Measurements from ENCODE around the gene OSBP2.

OSBP2 gene

GRCh38 chr22:30856741-30857502 is 162.2 kb downstream of the OSBP2 start:
- no peak for DNase-seq (ENCODE audit: low spot score)
- no peak overlapping the region for H3K4ac ChIP-seq (ENCODE audit: low read length)
- peak overlapping the region; percentile 81 for H2BK120ac ChIP-seq (ENCODE audit: low read depth, low read length)
- H3K23ac ChIP-seq (ENCODE audit: low read depth, low read length, poor library complexity) = no peak overlapping the region
- H3K14ac ChIP-seq (ENCODE audit: low read length) = no peak overlapping the region
- H2BK15ac ChIP-seq (ENCODE audit: low read length) = no peak overlapping the region
- no peak overlapping the region for H4K91ac ChIP-seq (ENCODE audit: low read depth, low read length, poor library complexity)
- no peak overlapping the region for H2AFZ ChIP-seq (ENCODE audit: low read length)
- peak overlapping the region; percentile 60 for H3K9ac ChIP-seq (ENCODE audit: low read depth, low read length, poor library complexity)
- no peak overlapping the region for H4K8ac ChIP-seq (ENCODE audit: low read depth, low read length)
- no peak overlapping the region for H2BK12ac ChIP-seq (ENCODE audit: low read length)
- peaks cover 0 to 1% of the 10 kb centered on the region in 2 donors for H3K4me1 ChIP-seq (ENCODE audit: control insufficient read depth in 2 of 2, insufficient read depth in 1 of 2, low read depth in 1 of 2, low read length in 2 of 2)
- no peak overlapping the region for H3K18ac ChIP-seq (ENCODE audit: low read length)
- H3K79me1 ChIP-seq (ENCODE audit: low read depth, low read length) = peaks cover 2% of the 10 kb centered on the region
- peak overlapping the region; percentile 2 for H3K4me2 ChIP-seq (ENCODE audit: insufficient read depth, low read length, poor library complexity, severe bottlenecking)
- H2BK5ac ChIP-seq (ENCODE audit: low read length) = peak overlapping the region; percentile 29
- no CpG with 5 or more reads among the region's 14 CpGs for WGBS, 2 donors (ENCODE audit: extremely low coverage in 2 of 2, insufficient read length in 2 of 2, insufficient replicate concordance in 1 of 2)
- no peak overlapping the region for H3K27ac ChIP-seq (replicated peaks; ENCODE audit: low read length)
- H3K27me3 ChIP-seq (ENCODE audit: control insufficient read depth in 3 of 3, insufficient read depth in 3 of 3, low read depth in 1 of 3, low read length in 3 of 3) = peaks cover 0 to 13% (median 0%) of the 10 kb centered on the region in 3 experiments
- H3K9me3 ChIP-seq (replicated peaks in 1 of 2; ENCODE audit: control insufficient read depth in 2 of 2, insufficient read depth in 1 of 2, low read depth in 1 of 2, low read length in 2 of 2) = no peaks in the 10 kb centered on the region
- H2AK5ac ChIP-seq (ENCODE audit: low read depth, low read length) = no peak overlapping the region
- no peak overlapping the region for H3K4me3 ChIP-seq (ENCODE audit: low read length in 2 of 2)
- H3K36me3 ChIP-seq (replicated peaks in 1 of 2; ENCODE audit: control insufficient read depth in 2 of 2, insufficient read depth in 2 of 2, low read length in 2 of 2) = no peaks in the 10 kb centered on the region

- no peak overlapping the region for H3K4me3 ChIP-seq (ENCODE audit: low read length in 2 of 2)
- H2BK12ac ChIP-seq (ENCODE audit: low read length) = no peak overlapping the region
- no peak overlapping the region for H2AK5ac ChIP-seq (ENCODE audit: low read depth, low read length)
- no peak overlapping the region for H2BK120ac ChIP-seq (ENCODE audit: low read depth, low read length)
- H3K36me3 ChIP-seq (replicated peaks in 1 of 2; ENCODE audit: control insufficient read depth in 2 of 2, insufficient read depth in 2 of 2, low read length in 2 of 2) = no peaks in the 10 kb centered on the region
- no peak overlapping the region for H3K9ac ChIP-seq (ENCODE audit: low read depth, low read length, poor library complexity)
- H2BK15ac ChIP-seq (ENCODE audit: low read length) = no peak overlapping the region
- no peak overlapping the region for H3K4me2 ChIP-seq (ENCODE audit: insufficient read depth, low read length, poor library complexity, severe bottlenecking)
- WGBS, 2 donors (ENCODE audit: extremely low coverage in 2 of 2, insufficient read length in 2 of 2, insufficient replicate concordance in 1 of 2) = no CpG with 5 or more reads among the region's 13 CpGs
- peaks cover 0 to 1% of the 10 kb centered on the region in 2 donors for H3K4me1 ChIP-seq (ENCODE audit: control insufficient read depth in 2 of 2, insufficient read depth in 1 of 2, low read depth in 1 of 2, low read length in 2 of 2)
- H3K14ac ChIP-seq (ENCODE audit: low read length) = no peak overlapping the region
- no peak overlapping the region for H4K91ac ChIP-seq (ENCODE audit: low read depth, low read length, poor library complexity)
- peaks cover 0 to 16% (median 0%) of the 10 kb centered on the region in 3 experiments for H3K27me3 ChIP-seq (ENCODE audit: control insufficient read depth in 3 of 3, insufficient read depth in 3 of 3, low read depth in 1 of 3, low read length in 3 of 3)
- no peak overlapping the region for H3K18ac ChIP-seq (ENCODE audit: low read length)
- H2AFZ ChIP-seq (ENCODE audit: low read length) = no peak overlapping the region
- peaks cover 2% of the 10 kb centered on the region for H3K79me1 ChIP-seq (ENCODE audit: low read depth, low read length)
- peak overlapping the region; percentile 29 for H2BK5ac ChIP-seq (ENCODE audit: low read length)
- H3K9me3 ChIP-seq (replicated peaks in 1 of 2; ENCODE audit: control insufficient read depth in 2 of 2, insufficient read depth in 1 of 2, low read depth in 1 of 2, low read length in 2 of 2) = no peaks in the 10 kb centered on the region
- H3K4ac ChIP-seq (ENCODE audit: low read length) = no peak overlapping the region
- no peak overlapping the region for H3K23ac ChIP-seq (ENCODE audit: low read depth, low read length, poor library complexity)
- no peak overlapping the region for H3K27ac ChIP-seq (replicated peaks; ENCODE audit: low read length)
- no peak for DNase-seq (ENCODE audit: low spot score)
- no peak overlapping the region for H4K8ac ChIP-seq (ENCODE audit: low read depth, low read length)
Measured at GRCh38 chr22:30857791-30858190, 163.1 kb downstream of the OSBP2 start.

GRCh38 chr22:30858976-30859713 is 164.5 kb downstream of the OSBP2 start:
- WGBS, 2 donors (ENCODE audit: extremely low coverage in 2 of 2, insufficient read length in 2 of 2, insufficient replicate concordance in 1 of 2) = no CpG with 5 or more reads among the region's 18 CpGs
- no peak overlapping the region for H2AK5ac ChIP-seq (ENCODE audit: low read depth, low read length)
- no peak for DNase-seq (ENCODE audit: low spot score)

GRCh38 chr22:30859714-30860095 is 165.0 kb downstream of the OSBP2 start:
- Histone ChIP-seq H2BK12ac (ENCODE audit: low read length) (no peak overlapping the region), H3K27me3 (ENCODE audit: control insufficient read depth in 3 of 3, insufficient read depth in 3 of 3, low read depth in 1 of 3, low read length in 3 of 3) (peaks cover 0 to 20% (median 0%) of the 10 kb centered on the region in 3 experiments), H2BK15ac (ENCODE audit: low read length) (no peak overlapping the region), H3K4me3 (ENCODE audit: low read length in 2 of 2) (no peak overlapping the region), H3K4me2 (ENCODE audit: insufficient read depth, low read length, poor library complexity, severe bottlenecking) (no peak overlapping the region), H4K91ac (ENCODE audit: low read depth, low read length, poor library complexity) (no peak overlapping the region), H3K4me1 (ENCODE audit: control insufficient read depth in 2 of 2, insufficient read depth in 1 of 2, low read depth in 1 of 2, low read length in 2 of 2) (peaks cover 0 to 3% of the 10 kb centered on the region in 2 donors), H3K9ac (ENCODE audit: low read depth, low read length, poor library complexity) (no peak overlapping the region), H4K8ac (ENCODE audit: low read depth, low read length) (no peak overlapping the region), H2BK120ac (ENCODE audit: low read depth, low read length) (no peak overlapping the region), H3K79me1 (ENCODE audit: low read depth, low read length) (peaks cover 2% of the 10 kb centered on the region), H2BK5ac (ENCODE audit: low read length) (no peak overlapping the region), H3K23ac (ENCODE audit: low read depth, low read length, poor library complexity) (no peak overlapping the region), H3K9me3 (replicated peaks in 1 of 2; ENCODE audit: control insufficient read depth in 2 of 2, insufficient read depth in 1 of 2, low read depth in 1 of 2, low read length in 2 of 2) (no peaks in the 10 kb centered on the region), H2AK5ac (ENCODE audit: low read depth, low read length) (no peak overlapping the region), H3K14ac (ENCODE audit: low read length) (no peak overlapping the region), H3K27ac (replicated peaks; ENCODE audit: low read length) (no peak overlapping the region), H3K4ac (ENCODE audit: low read length) (no peak overlapping the region), H3K36me3 (replicated peaks in 1 of 2; ENCODE audit: control insufficient read depth in 2 of 2, insufficient read depth in 2 of 2, low read length in 2 of 2) (no peaks in the 10 kb centered on the region), H3K18ac (ENCODE audit: low read length) (no peak overlapping the region), H2AFZ (ENCODE audit: low read length) (no peak overlapping the region)
- whole genome bisulfite sequencing, 2 donors (ENCODE audit: extremely low coverage in 2 of 2, insufficient read length in 2 of 2, insufficient replicate concordance in 1 of 2) = no CpG with 5 or more reads among the region's 7 CpGs
- no peak for DNase-seq (ENCODE audit: low spot score)

More at GRCh38 chr22:30858976-30859713, 164.5 kb downstream of the OSBP2 start:
- Histone ChIP-seq H3K27me3 (ENCODE audit: control insufficient read depth in 3 of 3, insufficient read depth in 3 of 3, low read depth in 1 of 3, low read length in 3 of 3) (peaks cover 0 to 20% (median 0%) of the 10 kb centered on the region in 3 experiments), H3K23ac (ENCODE audit: low read depth, low read length, poor library complexity) (no peak overlapping the region), H3K4ac (ENCODE audit: low read length) (no peak overlapping the region), H2BK120ac (ENCODE audit: low read depth, low read length) (no peak overlapping the region), H3K36me3 (replicated peaks in 1 of 2; ENCODE audit: control insufficient read depth in 2 of 2, insufficient read depth in 2 of 2, low read length in 2 of 2) (no peaks in the 10 kb centered on the region), H3K14ac (ENCODE audit: low read length) (no peak overlapping the region), H3K4me3 (ENCODE audit: low read length in 2 of 2) (no peak overlapping the region), H2BK5ac (ENCODE audit: low read length) (no peak overlapping the region), H3K4me1 (ENCODE audit: control insufficient read depth in 2 of 2, insufficient read depth in 1 of 2, low read depth in 1 of 2, low read length in 2 of 2) (peaks cover 0 to 1% of the 10 kb centered on the region in 2 donors), H3K9ac (ENCODE audit: low read depth, low read length, poor library complexity) (peak overlapping the region; percentile 63), H2BK15ac (ENCODE audit: low read length) (no peak overlapping the region), H3K9me3 (replicated peaks in 1 of 2; ENCODE audit: control insufficient read depth in 2 of 2, insufficient read depth in 1 of 2, low read depth in 1 of 2, low read length in 2 of 2) (no peaks in the 10 kb centered on the region), H2AFZ (ENCODE audit: low read length) (no peak overlapping the region), H3K79me1 (ENCODE audit: low read depth, low read length) (peaks cover 2% of the 10 kb centered on the region), H4K91ac (ENCODE audit: low read depth, low read length, poor library complexity) (no peak overlapping the region), H2BK12ac (ENCODE audit: low read length) (no peak overlapping the region), H4K8ac (ENCODE audit: low read depth, low read length) (no peak overlapping the region), H3K27ac (replicated peaks; ENCODE audit: low read length) (no peak overlapping the region), H3K4me2 (ENCODE audit: insufficient read depth, low read length, poor library complexity, severe bottlenecking) (no peak overlapping the region), H3K18ac (ENCODE audit: low read length) (no peak overlapping the region)

All from neuronal stem cell (in vitro differentiated cells).